H1 (cell line): ENCODE data around the gene DENND2A. TPM values are rescaled to one million over a fixed set of nuclear protein-coding genes. Genes with fewer than 3 reads are reported as not detected.

Source experiments
- CTCF ChIA-PET: fragments of 300-600 bp; sonication (Branson Sonifier 250); formaldehyde crosslinking; loops from one replicate; lab custom pipeline; 2021; ENCODE audit not compliant: partially characterized antibody; lab: Charles Lee
- POLR2A ChIA-PET: fragments of 300-600 bp; sonication (Branson Sonifier 250); formaldehyde crosslinking; loops from one replicate; lab custom pipeline; 2021; ENCODE audit warnings: inconsistent platforms; ENCODE audit not compliant: partially characterized antibody; lab: Charles Lee
- DNase-seq, 2 experiments: peaks; one replicate each; pipeline versions ENCODE4 v3.0.0 to v3.0.0-alpha.2; 2010 to 2022; ENCODE audit warnings: low spot score in 2 of 2, low read depth in 1 of 2, mixed read lengths in 1 of 2
- FAIRE-seq: peaks from 2 replicates; lab custom pipeline; 2011; peaks lifted over from hg19 to GRCh38; lab: Jason Lieb, UNC
- H2AFZ ChIP-seq: 2 replicates; pipeline ENCODE4 v1.8.1; 2012; ENCODE audit warnings: low read length, inconsistent platforms
- H2AK5ac ChIP-seq: 2 replicates; pipeline ENCODE4 v1.6.1; 2013; ENCODE audit warnings: low read depth, low read length
- H2BK120ac ChIP-seq: replicated peaks from 2 replicates; pipeline ENCODE3; 2013; ENCODE audit warnings: low read depth, low read length, inconsistent platforms
- H2BK12ac ChIP-seq: 2 replicates; pipeline ENCODE4 v1.6.1; 2013; ENCODE audit warnings: low read depth, low read length
- H2BK15ac ChIP-seq: 2 replicates; pipeline ENCODE4 v1.6.1; 2013; ENCODE audit warnings: low read length
- H2BK20ac ChIP-seq: 2 replicates; pipeline ENCODE4 v1.6.1; 2013; ENCODE audit warnings: low read length
- H2BK5ac ChIP-seq: 2 replicates; pipeline ENCODE4 v1.6.1; 2013; ENCODE audit warnings: low read depth, low read length
- H3K14ac ChIP-seq: 2 replicates; pipeline ENCODE4 v1.6.1; 2013; ENCODE audit warnings: inconsistent platforms; ENCODE audit not compliant: insufficient read length
- H3K18ac ChIP-seq: 2 replicates; pipeline ENCODE4 v1.6.1; 2013; ENCODE audit warnings: low read length; ENCODE audit errors: extremely low read depth
- H3K23ac ChIP-seq: 2 replicates; pipeline ENCODE4 v1.6.1; 2013; ENCODE audit warnings: inconsistent platforms; ENCODE audit not compliant: insufficient read length
- H3K23me2 ChIP-seq: 2 replicates; pipeline ENCODE4 v1.6.1; 2013; ENCODE audit warnings: low read depth, low read length
- H3K27ac ChIP-seq: 2 replicates; pipeline ENCODE4 v1.6.1; 2011; ENCODE audit warnings: low read depth, low read length, inconsistent platforms
- H3K27me3 ChIP-seq, 4 experiments: replicated peaks in 1 of 4; 1 replicate in 1 of 4; 2 replicates in 3 of 4; pipeline versions ENCODE4 v1.6.1 to v1.8.1; 2011 to 2013; ENCODE audit warnings: low read length in 3 of 4, mild to moderate bottlenecking in 3 of 4, inconsistent platforms in 2 of 4, mixed read lengths in 2 of 4, moderate library complexity in 1 of 4; ENCODE audit not compliant: control insufficient read depth in 3 of 4, insufficient read depth in 3 of 4; ENCODE audit errors: extremely low read depth in 1 of 4
- H3K36me3 ChIP-seq, 4 experiments: 2 replicates each; pipeline versions ENCODE4 v1.6.1 to v1.8.1; 2011 to 2013; ENCODE audit warnings: mild to moderate bottlenecking in 4 of 4, low read length in 3 of 4, moderate library complexity in 2 of 4, control low read depth in 1 of 4, inconsistent platforms in 1 of 4; ENCODE audit not compliant: insufficient read depth in 4 of 4, control insufficient read depth in 2 of 4
- H3K4ac ChIP-seq: replicated peaks from 2 replicates; pipeline ENCODE3; 2013; ENCODE audit warnings: low read length, low read depth, mixed read lengths, inconsistent platforms; ENCODE audit not compliant: insufficient read length
- H3K4me1 ChIP-seq, 4 experiments: replicated peaks in 1 of 4; 1 replicate in 1 of 4; 2 replicates in 3 of 4; pipeline versions ENCODE4 v1.6.1 to v1.8.1; 2011 to 2013; ENCODE audit warnings: low read length in 3 of 4, inconsistent platforms in 2 of 4, mixed read lengths in 1 of 4; ENCODE audit not compliant: insufficient read depth in 4 of 4, control insufficient read depth in 3 of 4
- H3K4me2 ChIP-seq, 2 experiments: 2 replicates each; pipeline versions ENCODE4 v1.6.1 to v1.8.1; 2011 to 2013; ENCODE audit warnings: low read depth in 2 of 2, low read length in 2 of 2, control low read depth in 1 of 2, inconsistent platforms in 1 of 2, mild to moderate bottlenecking in 1 of 2; ENCODE audit not compliant: insufficient read depth in 1 of 2
- H3K4me3 ChIP-seq, 4 experiments: fragments of 200-600, 300-600 bp in 1 of 4; sonication (generic), shearing (Covaris generic), sonication (Bioruptor Twin) in 1 of 4; 2 replicates each; pipeline versions ENCODE4 v1.5.1 to v1.8.1; 2011 to 2016; ENCODE audit warnings: low read length in 4 of 4, low read depth in 3 of 4, control low read depth in 2 of 4, inconsistent platforms in 2 of 4, mild to moderate bottlenecking in 2 of 4, mixed read lengths in 1 of 4, moderate library complexity in 1 of 4; ENCODE audit not compliant: insufficient read depth in 2 of 4; ENCODE audit errors: extremely low read depth in 1 of 4
- H3K56ac ChIP-seq: replicated peaks from 2 replicates; pipeline ENCODE3; 2013; ENCODE audit warnings: low read depth, mild to moderate bottlenecking, mixed read lengths, low read length, inconsistent platforms; ENCODE audit not compliant: insufficient read length
- H3K79me1 ChIP-seq: 2 replicates; pipeline ENCODE4 v1.6.1; 2013; ENCODE audit warnings: low read depth, low read length, control low read depth
- H3K79me2 ChIP-seq, 2 experiments: 2 replicates each; pipeline versions ENCODE4 v1.6.1 to v1.8.1; 2012 to 2013; ENCODE audit warnings: low read length in 2 of 2, mild to moderate bottlenecking in 2 of 2, inconsistent platforms in 1 of 2; ENCODE audit not compliant: insufficient read depth in 2 of 2, control insufficient read depth in 1 of 2
- H3K9ac ChIP-seq, 4 experiments: replicated peaks in 1 of 4; 1 replicate in 1 of 4; 2 replicates in 3 of 4; pipeline versions ENCODE4 v1.6.1 to v1.8.1; 2011 to 2013; ENCODE audit warnings: low read depth in 3 of 4, low read length in 3 of 4, control low read depth in 2 of 4, mild to moderate bottlenecking in 2 of 4, moderate library complexity in 2 of 4, inconsistent platforms in 1 of 4; ENCODE audit errors: extremely low read depth in 1 of 4
- H3K9me3 ChIP-seq, 2 experiments: 2 replicates each; pipeline versions ENCODE4 v1.6.1 to v1.8.1; 2012 to 2013; ENCODE audit warnings: mild to moderate bottlenecking in 2 of 2, moderate library complexity in 2 of 2, control low read depth in 1 of 2, inconsistent platforms in 1 of 2, low read depth in 1 of 2, low read length in 1 of 2, mixed read lengths in 1 of 2; ENCODE audit not compliant: insufficient read depth in 2 of 2
- H4K20me1 ChIP-seq, 2 experiments: replicated peaks in 1 of 2; 2 replicates each; pipeline versions ENCODE3 to v1.8.1; 2011 to 2013; ENCODE audit warnings: inconsistent platforms in 2 of 2, low read length in 2 of 2, mild to moderate bottlenecking in 1 of 2; ENCODE audit not compliant: insufficient read depth in 2 of 2, control insufficient read depth in 1 of 2
- H4K5ac ChIP-seq: 2 replicates; pipeline ENCODE4 v1.6.1; 2013; ENCODE audit warnings: low read length, low read depth, mixed read lengths, inconsistent platforms; ENCODE audit not compliant: insufficient read length
- H4K8ac ChIP-seq: 2 replicates; pipeline ENCODE4 v1.8.0; 2013; ENCODE audit warnings: mild to moderate bottlenecking, moderate library complexity, low read length, inconsistent platforms; ENCODE audit not compliant: insufficient read depth; ENCODE audit errors: extremely low read depth
- H4K91ac ChIP-seq: replicated peaks from 2 replicates; pipeline ENCODE3; 2013; ENCODE audit warnings: low read length, mixed read lengths, inconsistent platforms; ENCODE audit not compliant: insufficient read length
- BCL11A ChIP-seq, 2 experiments: IDR thresholded peaks; one replicate each; pipeline ENCODE4 v1.6.1; 2011; ENCODE audit warnings: low read depth in 2 of 2, low read length in 2 of 2, mild to moderate bottlenecking in 2 of 2
- HDAC6 ChIP-seq: IDR thresholded peaks from one replicate; pipeline ENCODE4 v1.7.1; 2012; ENCODE audit warnings: low read depth, mild to moderate bottlenecking, inconsistent platforms, low read length, moderate library complexity
- PHF8 ChIP-seq: fragments of 200-600 bp; sonication (generic); conservative IDR thresholded peaks from 2 replicates; pipeline ENCODE4 v1.7.1; 2012; ENCODE audit warnings: low read depth, mild to moderate bottlenecking, inconsistent platforms, low read length, moderate library complexity
- RBBP5 ChIP-seq: IDR thresholded peaks from 2 replicates; pipeline ENCODE4 v1.7.1; 2012; ENCODE audit warnings: low read depth, mild to moderate bottlenecking, inconsistent platforms, low read length, moderate library complexity, borderline replicate concordance
- WGBS, 2 experiments: shearing (Covaris generic) in 1 of 2; methylation state at CpG; one replicate each; pipeline versions ENCODE4 v1.1.6 to v1.1.7; 2013 to 2015; ENCODE audit warnings: low lambda C conversion rate in 2 of 2, mixed read lengths in 2 of 2, inconsistent platforms in 1 of 2, low coverage in 1 of 2, missing lambda C conversion rate in 1 of 2; ENCODE audit not compliant: insufficient replicate concordance in 2 of 2, insufficient coverage in 1 of 2, insufficient read length in 1 of 2; ENCODE audit errors: extremely low coverage in 1 of 2, missing lambda C conversion rate in 1 of 2; 5-methylcytosine and 5-hydroxymethylcytosine counted together
- polyA plus RNA-seq, 7 experiments: library from polyadenylated mRNA; depleted of rRNA in 3 of 7; stranded (reverse) in 5 of 7; unstranded in 2 of 7; fragments of >200 nt in 5 of 7; fragments of 200-250 nt in 2 of 7; gene quantifications; 1 replicate in 5 of 7; 2 replicates in 1 of 7; 4 replicates in 1 of 7; pipeline versions ENCODE4 v1.2.1 to v1.2.3, GENCODE V29; 2011 to 2013; ENCODE audit warnings: missing spikeins in 2 of 7, mixed read lengths in 2 of 7
- total RNA-seq: library from RNA; stranded (reverse); fragmentation: NEBNext Ultra II Directional; extraction: Animal tissue kit (Norgen Biotek cat#: 25700); gene quantifications from 2 replicates; pipeline ENCODE4 v1.2.1, GENCODE V29; 2021
- TF ChIP-seq, protein P1 (sequence below): IDR thresholded peaks from 2 replicates; pipeline ENCODE4 v1.6.1; 2011; ENCODE audit warnings: low read length, improper control_type of control experiment

The DENND2A gene
- total and polyA plus RNA-seq, 2 of the 8 experiments (the other 6 are each of a cell fraction or from before 2014, with no cell fraction given), result 5.0 to 13.0 TPM

DNA sequence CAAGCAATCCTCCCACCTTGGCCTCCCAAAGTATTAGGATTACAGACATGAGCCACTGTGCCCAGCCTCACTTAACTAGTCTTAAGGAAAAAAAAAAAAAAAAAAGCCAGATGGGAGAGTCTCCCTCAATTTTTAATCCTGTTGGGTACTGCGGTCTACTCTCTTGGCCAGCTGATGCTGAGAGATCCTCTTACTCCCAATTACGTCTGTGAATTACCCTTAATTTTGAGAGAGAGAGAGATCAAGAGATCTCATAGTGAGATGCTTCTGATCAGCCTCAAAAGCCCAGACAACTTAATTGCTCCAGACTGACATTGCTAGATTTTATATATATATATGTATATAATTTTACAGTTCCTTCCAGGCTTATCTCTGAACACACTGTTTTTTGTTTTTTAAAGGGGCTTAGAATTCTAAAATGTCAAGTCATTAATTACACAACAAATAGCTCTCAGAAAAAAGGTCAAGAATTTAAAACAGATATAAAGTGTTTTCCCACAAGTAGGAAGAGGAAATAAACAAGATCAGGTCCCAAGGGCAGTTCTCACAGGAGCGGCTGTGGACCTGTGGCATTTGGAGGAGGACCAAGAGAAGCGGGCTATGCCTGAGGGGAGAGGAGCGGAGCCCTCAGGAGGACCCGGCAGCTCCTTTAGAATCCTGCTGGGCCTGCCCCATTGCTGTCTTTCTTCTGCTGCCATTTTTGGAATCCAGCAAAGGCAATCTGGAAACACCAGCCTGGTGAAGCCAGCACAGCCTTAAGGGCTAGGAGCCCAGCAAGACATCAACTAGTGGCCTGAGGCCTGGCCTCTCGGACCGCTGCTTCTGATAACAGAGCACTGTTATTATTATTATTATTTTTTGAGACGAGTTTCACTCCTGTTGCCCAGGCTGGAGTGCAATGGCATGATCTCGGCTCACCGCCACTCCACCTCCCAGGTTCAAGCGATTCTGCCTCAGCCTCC, 30.1 kb downstream of the DENND2A start:
- WGBS, 2 experiments, result 91% methylated on average over 12 of the region's 12 CpGs; no CpG with 5 or more reads in 1 of the 2 experiments
- Histone ChIP-seq H4K91ac (no peak overlapping the region), H3K9ac (no peak overlapping the region), H2AK5ac (no peak overlapping the region), H3K4me1 (no peaks in the 10 kb centered on the region), H3K18ac (no peak overlapping the region), H3K9me3 (no peaks in the 10 kb centered on the region), H3K23me2 (no peaks in the 10 kb centered on the region; the same call in 1 of the 2 replicates), H3K79me1 (no peaks in the 10 kb centered on the region), H3K56ac (no peak overlapping the region), H3K14ac (no peak overlapping the region), H2AFZ (no peak overlapping the region), H4K5ac (no peak overlapping the region), H3K27ac (no peak overlapping the region), H3K27me3 (no peaks in the 10 kb centered on the region), H3K79me2 (no peaks in the 10 kb centered on the region), H3K36me3 (no peaks in the 10 kb centered on the region), H3K4me3 (no peak overlapping the region), H3K23ac (no peak overlapping the region), H2BK5ac (no peak overlapping the region), H2BK120ac (no peak overlapping the region), H2BK20ac (no peak overlapping the region), H4K20me1 (no peaks in the 10 kb centered on the region), H4K8ac (no peak overlapping the region), H3K4ac (no peak overlapping the region), H2BK12ac (no peak overlapping the region), H2BK15ac (no peak overlapping the region), H3K4me2 (no peak overlapping the region)
- POLR2A ChIA-PET, result interaction anchor here (1.0 to 1.5 kb wide), 2 partner anchors 10 to 93 kb away, joined by 4 to 5 read pairs; no protein-coding TSS in a partner anchor
- TF ChIP-seq, protein P1, sequence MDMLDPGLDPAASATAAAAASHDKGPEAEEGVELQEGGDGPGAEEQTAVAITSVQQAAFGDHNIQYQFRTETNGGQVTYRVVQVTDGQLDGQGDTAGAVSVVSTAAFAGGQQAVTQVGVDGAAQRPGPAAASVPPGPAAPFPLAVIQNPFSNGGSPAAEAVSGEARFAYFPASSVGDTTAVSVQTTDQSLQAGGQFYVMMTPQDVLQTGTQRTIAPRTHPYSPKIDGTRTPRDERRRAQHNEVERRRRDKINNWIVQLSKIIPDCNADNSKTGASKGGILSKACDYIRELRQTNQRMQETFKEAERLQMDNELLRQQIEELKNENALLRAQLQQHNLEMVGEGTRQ, result no peak
- TF ChIP-seq BCL11A (IDR thresholded peaks at IDR 0.05; ENCODE audit: low read depth in 2 of 2, low read length in 2 of 2), result no peak
- TF ChIP-seq RBBP5, result no peak
- TF ChIP-seq PHF8, result no peak
- TF ChIP-seq HDAC6, result no peak
- FAIRE-seq (no peak), DNase-seq (no peak)
- CTCF ChIA-PET, result interaction anchor here (0.6 to 6.6 kb wide), 5 partner anchors 8 to 85 kb away, joined by 3 to 34 read pairs (median 3); no protein-coding TSS in a partner anchor
